Measurements from ENCODE around the gene TNRC18. TPM values are rescaled to one million over a fixed set of nuclear protein-coding genes. Genes with fewer than 3 reads are reported as not detected.

The TNRC18 gene
- total and polyA plus RNA-seq, 2 of the 8 experiments (the other 6 are each of a cell fraction or from before 2014, with no cell fraction given) = 1.7 to 8.6 TPM

DNA sequence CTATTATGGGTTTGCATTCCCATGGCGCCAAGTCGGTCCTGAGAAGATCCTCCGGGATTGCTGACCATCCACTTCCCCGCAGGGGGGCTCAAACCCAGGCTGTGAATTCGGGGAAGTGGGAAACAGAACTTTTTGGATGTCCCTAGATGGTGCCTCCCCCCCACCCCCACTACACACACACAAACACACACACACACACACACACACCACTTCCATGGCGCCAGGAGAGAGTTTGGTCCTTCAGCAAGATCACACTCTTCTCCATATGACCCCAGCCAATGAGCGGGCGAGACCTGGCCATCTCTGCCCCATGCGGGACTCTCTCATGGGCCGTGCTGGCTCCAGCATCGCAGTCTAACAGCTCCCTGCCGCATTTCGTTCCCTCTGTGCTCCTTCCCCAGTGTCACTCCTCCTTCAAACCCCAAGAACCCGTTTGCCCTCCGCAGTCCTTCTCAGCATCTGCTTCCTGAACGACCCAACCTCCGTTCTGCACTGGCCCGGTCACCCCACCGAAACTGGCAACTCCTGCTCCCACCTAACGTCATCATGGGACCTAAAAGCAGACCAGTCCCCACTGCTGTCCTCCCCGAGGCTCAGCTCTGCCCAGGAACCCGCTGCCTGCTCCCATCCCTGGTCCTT, 32.1 kb upstream of the TNRC18 start (continued):
- TF ChIP-seq, protein P1, sequence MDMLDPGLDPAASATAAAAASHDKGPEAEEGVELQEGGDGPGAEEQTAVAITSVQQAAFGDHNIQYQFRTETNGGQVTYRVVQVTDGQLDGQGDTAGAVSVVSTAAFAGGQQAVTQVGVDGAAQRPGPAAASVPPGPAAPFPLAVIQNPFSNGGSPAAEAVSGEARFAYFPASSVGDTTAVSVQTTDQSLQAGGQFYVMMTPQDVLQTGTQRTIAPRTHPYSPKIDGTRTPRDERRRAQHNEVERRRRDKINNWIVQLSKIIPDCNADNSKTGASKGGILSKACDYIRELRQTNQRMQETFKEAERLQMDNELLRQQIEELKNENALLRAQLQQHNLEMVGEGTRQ (IDR thresholded peaks at IDR 0.05; ENCODE audit: low read length) = no peak
